Stomach smooth muscle (tissue), 2 donors: ENCODE measurements around the gene GRID2.

ENCODE experiments used
- H3K27ac ChIP-seq: one replicate; pipeline ENCODE4 v1.7.0; 2013; ENCODE audit warnings: mild to moderate bottlenecking, low read length, inconsistent platforms
- H3K27me3 ChIP-seq, 2 donors: one replicate each; pipeline ENCODE4 v1.7.0; 2013; ENCODE audit warnings: low read length in 2 of 2; ENCODE audit not compliant: insufficient read depth in 2 of 2, control insufficient read depth in 1 of 2
- H3K36me3 ChIP-seq, 2 donors: one replicate each; pipeline ENCODE4 v1.7.0; 2013; ENCODE audit warnings: low read length in 2 of 2; ENCODE audit not compliant: control insufficient read depth in 2 of 2, insufficient read depth in 2 of 2
- H3K4me1 ChIP-seq: one replicate; pipeline ENCODE4 v1.7.0; 2013; ENCODE audit warnings: low read length; ENCODE audit not compliant: control insufficient read depth, insufficient read depth
- H3K4me3 ChIP-seq, 2 donors: one replicate each; pipeline ENCODE4 v1.7.0; 2013; ENCODE audit warnings: low read length in 2 of 2
- H3K9ac ChIP-seq, 2 donors: one replicate each; pipeline ENCODE4 v1.7.0; 2013; ENCODE audit warnings: low read length in 2 of 2, mild to moderate bottlenecking in 1 of 2
- H3K9me3 ChIP-seq, 2 donors: one replicate each; pipeline ENCODE4 v1.7.0; 2013; ENCODE audit warnings: low read length in 2 of 2; ENCODE audit not compliant: control insufficient read depth in 2 of 2
- donor health status: healthy.
- donor health status: Pancreatic carcinoma.

Gene GRID2

GRCh38 chr4:92615049-92615448 is 311.3 kb downstream of the GRID2 start:
- Histone ChIP-seq H3K9me3 (no peaks in the 10 kb centered on the region), H3K4me3 (no peak overlapping the region), H3K36me3 (no peaks in the 10 kb centered on the region), H3K27ac (no peak overlapping the region), H3K4me1 (no peaks in the 10 kb centered on the region), H3K9ac (no peak overlapping the region), H3K27me3 (no peaks in the 10 kb centered on the region)

DNA sequence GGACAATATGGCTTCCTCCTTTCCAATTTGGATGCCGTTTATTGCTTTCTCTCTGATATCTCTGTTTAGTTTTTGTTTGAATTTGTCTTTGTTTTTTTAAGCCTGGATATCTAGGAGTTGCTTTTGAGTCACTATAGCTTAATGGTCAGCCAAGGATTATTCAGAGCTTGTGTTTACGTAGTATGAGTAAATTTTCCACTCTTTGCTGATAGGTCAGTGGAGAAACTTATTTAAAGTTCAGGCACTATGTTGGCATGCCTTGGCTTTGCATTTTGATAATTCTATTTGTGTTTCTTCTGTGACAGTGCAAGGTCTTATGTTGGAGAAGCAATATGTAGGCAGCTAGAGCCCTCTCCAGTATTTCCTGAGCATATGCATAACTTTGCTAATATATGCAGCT is 315.2 kb downstream of the GRID2 start:
- H3K27me3 ChIP-seq: no peaks in the 10 kb centered on the region
- H3K9me3 ChIP-seq: no peaks in the 10 kb centered on the region
- H3K4me1 ChIP-seq: no peaks in the 10 kb centered on the region
- no peaks in the 10 kb centered on the region for H3K36me3 ChIP-seq
- no peak overlapping the region for H3K4me3 ChIP-seq
- no peak overlapping the region for H3K27ac ChIP-seq
- no peak overlapping the region for H3K9ac ChIP-seq

GRCh38 chr4:92629302-92629701 is 325.5 kb downstream of the GRID2 start:
- Histone ChIP-seq H3K9ac (no peak overlapping the region), H3K36me3 (no peaks in the 10 kb centered on the region), H3K27me3 (no peaks in the 10 kb centered on the region), H3K27ac (no peak overlapping the region), H3K9me3 (no peaks in the 10 kb centered on the region), H3K4me1 (no peaks in the 10 kb centered on the region), H3K4me3 (no peak overlapping the region)

DNA sequence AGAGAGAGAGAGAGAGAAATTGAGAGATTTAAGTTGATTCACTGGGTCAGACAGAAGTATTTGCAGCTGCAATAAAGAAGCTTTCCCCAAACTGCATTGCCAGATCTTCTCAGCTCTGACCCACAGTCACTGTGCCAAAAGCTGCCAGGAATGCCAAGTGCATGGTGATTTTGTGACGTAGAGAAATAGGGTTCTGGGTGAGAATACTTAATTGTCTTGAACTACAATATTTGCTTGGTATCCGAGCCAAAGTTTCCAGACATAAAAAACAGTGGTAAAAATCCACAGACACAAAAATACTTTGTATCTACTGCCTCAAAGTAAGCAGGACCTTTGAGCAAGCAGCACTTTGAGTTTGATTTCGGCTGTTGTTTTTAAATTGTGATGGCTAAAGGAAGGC is 331.1 kb downstream of the GRID2 start:
- no peaks in the 10 kb centered on the region for H3K27me3 ChIP-seq
- no peak overlapping the region for H3K27ac ChIP-seq
- H3K36me3 ChIP-seq: no peaks in the 10 kb centered on the region
- H3K4me1 ChIP-seq: no peaks in the 10 kb centered on the region
- no peak overlapping the region for H3K9ac ChIP-seq
- no peak overlapping the region for H3K4me3 ChIP-seq
- H3K9me3 ChIP-seq: no peaks in the 10 kb centered on the region

GRCh38 chr4:92636038-92636806 is 332.5 kb downstream of the GRID2 start:
- no peaks in the 10 kb centered on the region for H3K36me3 ChIP-seq
- no peaks in the 10 kb centered on the region for H3K27me3 ChIP-seq
- no peak overlapping the region for H3K4me3 ChIP-seq
- H3K9ac ChIP-seq: no peak overlapping the region
- H3K4me1 ChIP-seq: no peaks in the 10 kb centered on the region
- H3K27ac ChIP-seq: no peak overlapping the region
- no peaks in the 10 kb centered on the region for H3K9me3 ChIP-seq

DNA sequence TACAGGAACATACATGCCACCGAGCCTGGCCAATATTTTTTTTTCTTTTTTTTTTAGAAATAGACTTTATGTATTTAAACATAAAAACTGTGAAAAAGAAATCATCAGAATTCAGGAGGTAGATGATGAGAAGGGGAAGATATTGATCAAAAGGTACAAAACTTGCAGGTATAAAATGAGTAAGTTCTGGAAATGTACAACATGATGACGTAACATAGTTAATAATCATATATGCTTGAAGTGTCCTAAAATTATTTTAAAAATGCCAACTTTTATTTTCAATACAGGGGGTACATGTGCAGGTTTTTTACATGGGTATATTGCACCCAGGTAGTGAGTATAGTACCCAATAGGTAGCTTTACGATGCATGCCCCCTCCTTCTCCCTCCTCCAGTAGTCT is 337.6 kb downstream of the GRID2 start:
- Histone ChIP-seq H3K27ac (no peak overlapping the region), H3K4me3 (no peak overlapping the region), H3K4me1 (no peaks in the 10 kb centered on the region), H3K36me3 (no peaks in the 10 kb centered on the region), H3K27me3 (no peaks in the 10 kb centered on the region), H3K9ac (no peak overlapping the region), H3K9me3 (no peaks in the 10 kb centered on the region)

DNA sequence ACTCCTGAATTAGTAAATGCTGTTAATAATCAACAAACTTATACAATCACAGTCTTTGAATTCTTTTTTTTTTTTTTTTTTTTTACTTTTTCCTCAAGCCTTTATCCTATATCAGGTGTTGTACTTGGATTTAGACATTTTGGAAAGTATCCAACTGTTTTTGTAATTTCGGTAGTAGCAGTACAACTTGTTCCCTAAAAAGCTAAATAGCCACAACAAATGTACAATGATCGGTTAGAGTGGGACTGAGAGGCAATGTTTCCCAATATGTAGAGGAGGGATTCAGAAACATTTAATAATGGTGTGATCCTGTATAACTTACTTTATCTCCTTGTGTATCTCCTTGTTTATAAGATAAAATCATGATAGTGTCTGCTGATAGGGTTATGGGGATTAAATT is 343.1 kb downstream of the GRID2 start:
- H3K9ac ChIP-seq: no peak overlapping the region
- no peaks in the 10 kb centered on the region for H3K9me3 ChIP-seq
- H3K27ac ChIP-seq: no peak overlapping the region
- H3K27me3 ChIP-seq: no peaks in the 10 kb centered on the region
- no peaks in the 10 kb centered on the region for H3K4me1 ChIP-seq
- H3K4me3 ChIP-seq: no peak overlapping the region
- no peaks in the 10 kb centered on the region for H3K36me3 ChIP-seq

- no peak overlapping the region for H3K27ac ChIP-seq
- H3K9ac ChIP-seq: no peak overlapping the region
- H3K4me3 ChIP-seq: no peak overlapping the region
- no peaks in the 10 kb centered on the region for H3K9me3 ChIP-seq
- H3K36me3 ChIP-seq: no peaks in the 10 kb centered on the region
- no peaks in the 10 kb centered on the region for H3K4me1 ChIP-seq
- H3K27me3 ChIP-seq: no peaks in the 10 kb centered on the region
These were observed 347.8 kb downstream of the GRID2 start for GRCh38 chr4:92651536-92651935.

DNA sequence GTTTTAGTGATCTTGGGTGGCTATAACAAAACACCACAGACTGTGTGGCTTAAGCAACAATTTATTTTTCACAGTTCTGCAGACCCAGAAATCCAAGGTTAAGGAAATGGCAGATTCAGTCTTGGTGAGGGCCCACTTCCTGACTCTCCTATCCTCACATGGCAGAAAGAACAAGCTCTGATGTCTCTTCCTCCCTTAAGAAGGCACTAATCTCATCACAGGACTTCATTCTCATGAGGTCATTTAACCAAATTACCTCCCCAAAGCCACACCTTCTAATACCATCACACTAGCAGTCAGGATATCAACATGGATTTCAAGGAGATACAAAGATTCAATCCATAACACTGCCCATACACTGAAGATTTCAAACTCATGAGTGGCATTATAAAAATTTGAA is 350.3 kb downstream of the GRID2 start:
- H3K9me3 ChIP-seq: no peaks in the 10 kb centered on the region
- H3K27me3 ChIP-seq: no peaks in the 10 kb centered on the region
- H3K36me3 ChIP-seq: no peaks in the 10 kb centered on the region

GRCh38 chr4:92657695-92658094 is 353.9 kb downstream of the GRID2 start:
- H3K27me3 ChIP-seq: no peaks in the 10 kb centered on the region
- no peak overlapping the region for H3K9ac ChIP-seq
- H3K4me3 ChIP-seq: no peak overlapping the region
- no peaks in the 10 kb centered on the region for H3K9me3 ChIP-seq
- no peaks in the 10 kb centered on the region for H3K4me1 ChIP-seq
- no peak overlapping the region for H3K27ac ChIP-seq
- no peaks in the 10 kb centered on the region for H3K36me3 ChIP-seq

More for the DNA sequence above, 350.3 kb downstream of the GRID2 start:
- Histone ChIP-seq H3K27ac (no peak overlapping the region), H3K4me3 (no peak overlapping the region), H3K4me1 (no peaks in the 10 kb centered on the region), H3K9ac (no peak overlapping the region)

DNA sequence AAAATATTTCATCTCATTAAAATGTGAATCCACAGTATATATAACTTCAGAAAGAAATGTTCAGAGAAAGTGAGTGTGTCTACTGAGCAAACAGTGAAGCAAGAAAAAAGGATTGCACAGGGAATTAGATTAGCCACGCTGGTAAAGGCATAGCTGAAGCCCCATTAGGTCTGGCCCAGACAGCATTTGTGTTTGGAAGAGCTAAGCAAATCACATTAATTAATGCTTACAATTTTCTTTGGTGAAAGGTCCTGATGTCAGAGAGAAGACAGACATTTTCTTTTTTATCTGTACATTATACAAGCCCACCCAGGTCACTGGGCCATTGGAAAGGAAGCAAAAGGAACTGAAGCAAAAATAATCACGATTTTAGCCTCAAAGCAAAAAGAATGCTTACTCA is 354.6 kb downstream of the GRID2 start:
- no peak overlapping the region for H3K27ac ChIP-seq
- no peak overlapping the region for H3K4me3 ChIP-seq
- no peaks in the 10 kb centered on the region for H3K27me3 ChIP-seq
- no peaks in the 10 kb centered on the region for H3K4me1 ChIP-seq
- no peak overlapping the region for H3K9ac ChIP-seq
- no peaks in the 10 kb centered on the region for H3K9me3 ChIP-seq
- H3K36me3 ChIP-seq: no peaks in the 10 kb centered on the region
